Measurements from ENCODE around the gene NPY2R.

The NPY2R gene

DNA sequence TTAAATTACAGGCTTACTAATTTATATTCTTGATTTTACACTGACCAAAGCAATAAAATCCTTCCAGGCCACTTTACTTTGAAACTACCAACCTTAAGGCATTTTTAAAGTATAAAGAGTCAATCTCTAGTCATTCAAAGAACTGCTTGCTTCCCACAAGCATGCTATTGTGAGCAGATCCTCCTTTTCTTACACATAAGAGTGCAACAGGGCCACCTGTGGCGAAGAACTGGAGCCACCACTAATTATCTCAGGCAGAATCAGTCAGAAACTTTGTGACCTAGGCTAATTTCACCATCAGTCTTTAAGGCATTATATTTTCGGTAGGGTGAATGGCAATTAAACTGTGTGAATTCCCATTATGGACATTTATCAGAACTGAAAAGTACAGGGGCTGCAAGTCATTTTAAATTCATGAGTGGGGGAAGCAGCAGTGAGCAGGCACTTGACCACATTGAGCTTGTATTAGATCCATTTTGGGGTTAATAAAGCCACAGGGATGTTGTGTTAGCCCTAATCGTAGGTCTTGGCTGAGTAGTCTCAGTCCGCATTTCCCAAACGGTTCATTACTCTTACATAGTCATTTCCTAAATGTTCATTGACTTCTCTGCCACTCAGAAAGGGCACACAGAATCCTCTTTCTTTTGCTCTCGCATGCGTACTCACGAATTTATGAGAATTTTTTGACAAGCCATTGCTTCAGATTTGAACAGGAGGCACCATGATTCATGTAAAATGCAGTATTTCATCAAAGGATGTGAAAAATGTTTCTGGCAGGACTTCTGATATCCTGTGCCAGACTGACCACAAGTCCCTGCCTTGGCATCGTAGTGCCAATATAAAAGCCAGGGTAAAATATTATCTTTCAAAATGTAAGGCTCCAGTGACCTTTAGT is 39.8 kb downstream of the NPY2R start:
- Histone ChIP-seq H3K4me3 (ENCODE audit: insufficient read length, low read depth) (no peak overlapping the region), H3K9ac (ENCODE audit: insufficient read length, low read depth) (no peak overlapping the region), H3K9me3 (ENCODE audit: insufficient read depth, low read length) (no peaks in the 10 kb centered on the region), H3K27me3 (ENCODE audit: insufficient read depth, insufficient read length) (no peaks in the 10 kb centered on the region), H3K4me1 (ENCODE audit: insufficient read depth, insufficient read length) (no peaks in the 10 kb centered on the region), H3K36me3 (ENCODE audit: insufficient read depth, insufficient read length, low read length) (no peaks in the 10 kb centered on the region)
- peak; percentile 5 for DNase-seq (ENCODE audit: low read depth, low spot score)
- TF ChIP-seq SUZ12 (IDR thresholded peaks at IDR 0.05; ENCODE audit: extremely low read depth, insufficient read depth, insufficient read length) (no peak), YY1 (IDR thresholded peaks at IDR 0.05; ENCODE audit: insufficient read depth, insufficient read length) (no peak), ZNF274 (IDR thresholded peaks at IDR 0.05; ENCODE audit: low read depth, low read length) (no peak)

DNA sequence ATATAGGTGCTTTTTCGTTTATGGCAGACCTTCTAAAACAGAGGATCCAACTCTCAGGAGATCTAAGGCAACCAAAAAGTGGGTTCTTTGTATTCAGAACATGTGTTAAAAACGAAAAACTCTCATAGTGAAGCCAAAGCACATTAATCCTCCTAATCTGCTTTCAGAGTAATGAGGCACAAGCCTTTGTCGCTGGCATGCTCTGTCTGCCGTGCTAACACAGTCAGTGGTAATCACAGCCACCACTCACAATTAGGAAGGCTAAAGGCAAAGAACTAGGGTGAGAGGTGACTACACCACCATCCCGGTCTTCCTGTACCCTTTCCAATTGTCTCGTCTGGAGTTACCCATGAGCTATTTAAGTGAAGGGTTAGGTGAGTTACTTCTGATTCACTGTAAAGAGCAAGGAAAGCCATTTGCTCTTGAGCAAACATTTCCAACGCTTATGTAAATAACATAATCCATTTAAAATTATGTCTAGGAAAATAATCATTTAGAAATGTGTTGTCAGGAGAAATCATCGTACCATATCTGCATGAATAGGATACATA is 40.7 kb downstream of the NPY2R start:
- TF ChIP-seq SUZ12 (IDR thresholded peaks at IDR 0.05; ENCODE audit: extremely low read depth, insufficient read depth, insufficient read length) (no peak), YY1 (IDR thresholded peaks at IDR 0.05; ENCODE audit: insufficient read depth, insufficient read length) (no peak), ZNF274 (IDR thresholded peaks at IDR 0.05; ENCODE audit: low read depth, low read length) (no peak)
- no peak overlapping the region for H3K4me3 ChIP-seq (ENCODE audit: insufficient read length, low read depth)

DNA sequence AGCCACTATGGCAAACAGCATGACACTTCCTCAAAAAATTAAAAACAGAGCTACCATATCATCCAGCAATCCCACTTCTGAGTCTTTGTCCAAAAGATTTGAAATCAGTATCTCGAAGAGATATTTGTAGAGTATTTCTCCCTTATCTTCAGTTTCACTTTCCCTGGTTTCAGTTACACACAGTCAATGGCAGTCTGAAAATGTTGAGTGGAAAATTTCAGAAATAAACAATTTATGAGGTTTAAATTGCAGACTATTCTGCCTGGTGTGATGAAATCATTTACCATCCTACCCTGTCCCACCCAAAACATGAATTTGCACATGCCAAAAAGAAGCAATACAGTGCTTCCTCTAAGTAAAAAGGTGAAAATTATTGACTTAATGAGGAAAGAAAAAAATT is 43.9 kb downstream of the NPY2R start:
- DNase-seq (ENCODE audit: low read depth, low spot score), result no peak
- no peaks in the 10 kb centered on the region for H3K9me3 ChIP-seq (ENCODE audit: insufficient read depth, low read length)
- no peak overlapping the region for H3K4me3 ChIP-seq (ENCODE audit: insufficient read length, low read depth)
- H3K27me3 ChIP-seq (ENCODE audit: insufficient read depth, insufficient read length), result no peaks in the 10 kb centered on the region
- no peaks in the 10 kb centered on the region for H3K36me3 ChIP-seq (ENCODE audit: insufficient read depth, insufficient read length, low read length)
- H3K9ac ChIP-seq (ENCODE audit: insufficient read length, low read depth), result no peak overlapping the region
- no peak for TF ChIP-seq YY1 (IDR thresholded peaks at IDR 0.05; ENCODE audit: insufficient read depth, insufficient read length)
- no peaks in the 10 kb centered on the region for H3K4me1 ChIP-seq (ENCODE audit: insufficient read depth, insufficient read length)

More for the DNA sequence above, 40.7 kb downstream of the NPY2R start:
- no peaks in the 10 kb centered on the region for H3K4me1 ChIP-seq (ENCODE audit: insufficient read depth, insufficient read length)
- H3K9ac ChIP-seq (ENCODE audit: insufficient read length, low read depth), result no peak overlapping the region
- H3K36me3 ChIP-seq (ENCODE audit: insufficient read depth, insufficient read length, low read length), result no peaks in the 10 kb centered on the region
- no peak for DNase-seq (ENCODE audit: low read depth, low spot score)
- H3K9me3 ChIP-seq (ENCODE audit: insufficient read depth, low read length), result no peaks in the 10 kb centered on the region
- H3K27me3 ChIP-seq (ENCODE audit: insufficient read depth, insufficient read length), result no peaks in the 10 kb centered on the region

DNA sequence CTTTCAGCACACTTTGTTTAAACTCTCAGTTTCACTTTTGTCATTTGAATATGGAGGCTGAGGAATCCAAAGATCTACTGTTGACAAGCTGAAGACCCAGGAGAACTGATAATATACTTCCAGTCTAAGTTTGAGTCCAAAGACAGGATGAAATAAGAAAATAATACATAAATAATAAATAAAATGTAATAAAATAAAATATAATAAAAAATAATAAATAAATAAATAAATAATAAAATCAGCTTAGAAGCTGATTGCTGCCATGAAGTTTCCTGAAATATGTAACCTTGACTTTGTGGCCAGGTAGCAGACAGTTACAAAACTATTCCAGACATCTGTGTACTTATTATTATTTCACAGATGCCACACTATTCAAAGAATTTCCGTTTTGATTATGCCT is 55.0 kb downstream of the NPY2R start:
- no peak for TF ChIP-seq ZNF274 (IDR thresholded peaks at IDR 0.05; ENCODE audit: low read depth, low read length)
- no peak for TF ChIP-seq SUZ12 (IDR thresholded peaks at IDR 0.05; ENCODE audit: extremely low read depth, insufficient read depth, insufficient read length)
- TF ChIP-seq YY1 (IDR thresholded peaks at IDR 0.05; ENCODE audit: insufficient read depth, insufficient read length), result no peak
- Histone ChIP-seq H3K36me3 (ENCODE audit: insufficient read depth, insufficient read length, low read length) (no peaks in the 10 kb centered on the region), H3K9me3 (ENCODE audit: insufficient read depth, low read length) (no peaks in the 10 kb centered on the region), H3K4me3 (ENCODE audit: insufficient read length, low read depth) (no peak overlapping the region), H3K4me1 (ENCODE audit: insufficient read depth, insufficient read length) (no peaks in the 10 kb centered on the region), H3K27me3 (ENCODE audit: insufficient read depth, insufficient read length) (no peaks in the 10 kb centered on the region), H3K9ac (ENCODE audit: insufficient read length, low read depth) (no peak overlapping the region)
- no peak for DNase-seq (ENCODE audit: low read depth, low spot score)

DNA sequence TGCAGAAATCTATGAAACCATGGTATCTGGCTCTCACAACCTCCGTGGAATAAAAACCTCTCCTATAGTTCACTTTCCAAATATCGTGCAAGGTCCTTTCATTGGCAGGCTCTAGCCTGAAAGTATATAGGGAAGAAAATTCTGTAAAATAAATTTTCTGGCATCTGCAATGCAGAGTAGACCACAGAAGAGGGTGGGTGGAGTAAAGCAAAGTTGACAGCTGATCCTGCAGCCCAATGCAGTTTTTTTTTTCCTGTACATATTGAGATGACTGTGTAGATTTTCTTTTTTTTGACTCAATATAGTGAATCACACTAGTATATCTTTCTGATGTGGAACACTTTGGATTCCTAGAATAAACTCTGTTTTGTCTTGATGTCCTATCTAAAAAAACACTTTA is 56.7 kb downstream of the NPY2R start:
- H3K36me3 ChIP-seq (ENCODE audit: insufficient read depth, insufficient read length, low read length), result no peaks in the 10 kb centered on the region
- no peak for DNase-seq (ENCODE audit: low read depth, low spot score)
- H3K4me1 ChIP-seq (ENCODE audit: insufficient read depth, insufficient read length), result no peaks in the 10 kb centered on the region
- no peak overlapping the region for H3K9ac ChIP-seq (ENCODE audit: insufficient read length, low read depth)
- no peaks in the 10 kb centered on the region for H3K9me3 ChIP-seq (ENCODE audit: insufficient read depth, low read length)
- no peaks in the 10 kb centered on the region for H3K27me3 ChIP-seq (ENCODE audit: insufficient read depth, insufficient read length)
- H3K4me3 ChIP-seq (ENCODE audit: insufficient read length, low read depth), result no peak overlapping the region
- no peak for TF ChIP-seq YY1 (IDR thresholded peaks at IDR 0.05; ENCODE audit: insufficient read depth, insufficient read length)
- no peak for TF ChIP-seq ZNF274 (IDR thresholded peaks at IDR 0.05; ENCODE audit: low read depth, low read length)
- TF ChIP-seq SUZ12 (IDR thresholded peaks at IDR 0.05; ENCODE audit: extremely low read depth, insufficient read depth, insufficient read length), result no peak
